HEK293T (cell line): ENCODE results near the gene TNIP1.

Experiments used
- CTBP1 ChIP-seq: fragments of 450-650 bp; IDR thresholded peaks from 2 replicates; pipeline ENCODE4 v1.6.1; 2016; ENCODE audit warnings: borderline replicate concordance
- ELF4 ChIP-seq: fragments of 450-650 bp; IDR thresholded peaks from 2 replicates; pipeline ENCODE4 v1.6.1; 2017; ENCODE audit warnings: antibody characterized with exemption
- FOXM1 ChIP-seq: fragments of 450-650 bp; IDR thresholded peaks from 2 replicates; pipeline ENCODE4 v1.6.1; 2017; ENCODE audit warnings: mild to moderate bottlenecking, borderline replicate concordance
- TARDBP ChIP-seq: fragments of 450-650 bp; IDR thresholded peaks from 2 replicates; pipeline ENCODE4 v1.6.1; 2016
- ZNF384 ChIP-seq: fragments of 450-650 bp; IDR thresholded peaks from 2 replicates; pipeline ENCODE4 v1.6.1; 2016
- TF ChIP-seq, protein P1 (sequence below): fragments of 450-650 bp; IDR thresholded peaks from 2 replicates; pipeline ENCODE4 v1.6.1; 2016

DNA sequence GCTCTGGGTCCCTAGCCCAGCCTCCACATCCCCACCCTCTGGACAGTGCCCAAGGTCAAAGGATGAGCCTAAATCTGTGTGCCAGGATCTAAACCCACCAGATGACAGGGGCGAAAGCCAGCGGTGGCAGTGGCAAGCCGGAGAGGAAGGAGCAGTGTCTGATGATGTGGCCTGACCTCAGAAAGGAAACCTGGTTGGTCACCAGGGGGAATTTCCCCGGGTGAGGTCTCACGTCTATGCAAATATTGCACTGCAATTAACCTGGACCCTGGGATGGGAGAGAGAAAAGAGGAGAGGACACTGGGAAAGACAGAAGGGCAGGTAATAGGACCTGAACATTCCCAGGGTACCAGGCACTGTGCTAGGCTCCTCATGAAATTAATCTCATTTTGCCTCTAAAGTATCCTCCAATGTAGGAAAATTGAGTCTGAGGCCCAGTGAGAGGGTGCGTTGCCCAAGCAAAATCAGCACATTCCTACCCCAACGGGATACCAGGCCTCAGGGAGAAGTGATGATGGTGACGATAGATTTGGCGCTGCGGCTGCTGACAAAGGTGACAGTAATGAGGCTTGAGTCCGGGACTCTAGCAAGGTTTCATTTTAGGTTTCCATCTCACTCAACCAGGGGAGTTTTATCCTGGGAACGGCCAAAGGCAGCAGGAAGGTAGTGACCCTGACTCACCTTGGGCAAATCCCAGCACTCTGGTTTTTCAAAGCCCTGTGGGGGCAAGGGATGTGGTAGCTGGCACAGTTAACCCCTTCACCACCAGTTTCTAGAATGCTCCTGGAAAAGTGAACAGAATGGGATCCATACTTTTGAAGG lies 13.4 kb upstream of the TNIP1 start:
- TF ChIP-seq FOXM1 (no peak), ZNF384 (no peak), TARDBP (no peak), CTBP1 (no peak), ELF4 (no peak)
- TF ChIP-seq, protein P1, sequence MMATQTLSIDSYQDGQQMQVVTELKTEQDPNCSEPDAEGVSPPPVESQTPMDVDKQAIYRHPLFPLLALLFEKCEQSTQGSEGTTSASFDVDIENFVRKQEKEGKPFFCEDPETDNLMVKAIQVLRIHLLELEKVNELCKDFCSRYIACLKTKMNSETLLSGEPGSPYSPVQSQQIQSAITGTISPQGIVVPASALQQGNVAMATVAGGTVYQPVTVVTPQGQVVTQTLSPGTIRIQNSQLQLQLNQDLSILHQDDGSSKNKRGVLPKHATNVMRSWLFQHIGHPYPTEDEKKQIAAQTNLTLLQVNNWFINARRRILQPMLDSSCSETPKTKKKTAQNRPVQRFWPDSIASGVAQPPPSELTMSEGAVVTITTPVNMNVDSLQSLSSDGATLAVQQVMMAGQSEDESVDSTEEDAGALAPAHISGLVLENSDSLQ, result no peak
